ENCODE results near the gene LDHAL6A. TPM values are rescaled to one million over a fixed set of nuclear protein-coding genes. Genes with fewer than 3 reads are reported as not detected.

LDHAL6A gene
- polyA plus RNA-seq, 1 experiment, result not detected

- H3K36me3 ChIP-seq (ENCODE audit: control insufficient read depth, insufficient read depth, low read length), result no peaks in the 10 kb centered on the region
- no peak for DNase-seq (ENCODE audit: low read depth)
- H3K27me3 ChIP-seq (ENCODE audit: control insufficient read depth, insufficient read depth, low read length), result peaks cover 3% of the 10 kb centered on the region; the same call in 1 of the 2 replicates
- TF ChIP-seq CTCF (IDR thresholded peaks at IDR 0.05; ENCODE audit: insufficient read depth, low read depth, low read length), result no peak
- ChIA-PET POLR2A (no interaction called here), CTCF (no interaction called here)
- no peak overlapping the region for H3K4me3 ChIP-seq (ENCODE audit: low read depth, low read length)
Measured at GRCh38 chr11:18452927-18453326, 2.7 kb upstream of the LDHAL6A start.

GRCh38 chr11:18457450-18457849 is 1.8 kb downstream of the LDHAL6A start:
- DNase-seq (ENCODE audit: low read depth), result no peak
- CTCF ChIA-PET, result interaction anchor here (0.7 kb wide), 1 partner anchor 44 kb away, joined by 4 read pairs; no protein-coding TSS in a partner anchor
- TF ChIP-seq CTCF (IDR thresholded peaks at IDR 0.05; ENCODE audit: insufficient read depth, low read depth, low read length), result no peak
- Histone ChIP-seq H3K4me3 (ENCODE audit: low read depth, low read length) (no peak overlapping the region), H3K36me3 (ENCODE audit: control insufficient read depth, insufficient read depth, low read length) (no peaks in the 10 kb centered on the region), H3K27me3 (ENCODE audit: control insufficient read depth, insufficient read depth, low read length) (no peaks in the 10 kb centered on the region)
- POLR2A ChIA-PET, result no interaction called here

- Histone ChIP-seq H3K36me3 (ENCODE audit: control insufficient read depth, insufficient read depth, low read length) (no peaks in the 10 kb centered on the region), H3K27me3 (ENCODE audit: control insufficient read depth, insufficient read depth, low read length) (no peaks in the 10 kb centered on the region), H3K4me3 (ENCODE audit: low read depth, low read length) (no peak overlapping the region)
- ChIA-PET CTCF (no interaction called here), POLR2A (no interaction called here)
- no peak for DNase-seq (ENCODE audit: low read depth)
- TF ChIP-seq CTCF (IDR thresholded peaks at IDR 0.05; ENCODE audit: insufficient read depth, low read depth, low read length), result no peak
Measured at GRCh38 chr11:18459634-18460033, 4.0 kb downstream of the LDHAL6A start.

GRCh38 chr11:18461909-18462308 is 6.3 kb downstream of the LDHAL6A start:
- H3K36me3 ChIP-seq (ENCODE audit: control insufficient read depth, insufficient read depth, low read length), result no peaks in the 10 kb centered on the region
- DNase-seq (ENCODE audit: low read depth), result no peak
- POLR2A ChIA-PET, result no interaction called here
- no peak for TF ChIP-seq CTCF (IDR thresholded peaks at IDR 0.05; ENCODE audit: insufficient read depth, low read depth, low read length)
- CTCF ChIA-PET, result no interaction called here
- no peak overlapping the region for H3K4me3 ChIP-seq (ENCODE audit: low read depth, low read length)
- H3K27me3 ChIP-seq (ENCODE audit: control insufficient read depth, insufficient read depth, low read length), result no peaks in the 10 kb centered on the region

GRCh38 chr11:18463439-18463838 is 7.8 kb downstream of the LDHAL6A start:
- DNase-seq (ENCODE audit: low read depth), result no peak
- POLR2A ChIA-PET, result interaction anchor here (0.6 kb wide), 1 partner anchor 162 kb away, joined by 5 read pairs; no protein-coding TSS in a partner anchor
- TF ChIP-seq CTCF (IDR thresholded peaks at IDR 0.05; ENCODE audit: insufficient read depth, low read depth, low read length), result no peak
- Histone ChIP-seq H3K27me3 (ENCODE audit: control insufficient read depth, insufficient read depth, low read length) (no peaks in the 10 kb centered on the region), H3K4me3 (ENCODE audit: low read depth, low read length) (no peak overlapping the region), H3K36me3 (ENCODE audit: control insufficient read depth, insufficient read depth, low read length) (no peaks in the 10 kb centered on the region)
- CTCF ChIA-PET, result interaction anchor here (0.8 kb wide), 1 partner anchor 9 kb away, joined by 3 read pairs; no protein-coding TSS in a partner anchor

All from BJ (cell line).